ENCODE measurements around the gene IKZF2.

- no peak for TF ChIP-seq CTCF (IDR thresholded peaks at IDR 0.05)
- no peak for TF ChIP-seq ZFX (IDR thresholded peaks at IDR 0.05; ENCODE audit: borderline replicate concordance)
Observed at GRCh38 chr2:212997526-212998020, 153.8 kb downstream of the IKZF2 start.
